Posterior vena cava (tissue), 2 donors: ENCODE data around the gene USP11. TPM values are rescaled to one million over a fixed set of nuclear protein-coding genes. Genes with fewer than 3 reads are reported as not detected.
"Not testable (repeated sequence)": the region's sequence is repeated elsewhere in the genome, so short reads cannot be mapped to it uniquely, and the experiment has no call there.

Experiments
- DNase-seq: peaks from one replicate; pipeline ENCODE4 v3.0.0-alpha.2; 2020; ENCODE audit warnings: low spot score
- intact Hi-C, 2 donors: fragments of 100-400 bp; cut with DNase I; formaldehyde crosslinking; loops; one replicate each; pipeline versions ENCODE4 v1.14.1 to v1.14.2; 2022 to 2023
- total RNA-seq, 2 donors: library from RNA; stranded (reverse); fragmentation: NEBNext Ultra II Directional; extraction: Animal tissue kit (Norgen Biotek cat#: 25700); gene quantifications; one replicate each; pipeline ENCODE4 v1.2.1, GENCODE V29; 2021
- donor health status: DM: yes; HTN: yes; CAD: no.
- donor health status: DM: yes; HTN: yes; CAD: no.

USP11 gene
- total RNA-seq, 2 donors from 2014 or later = 50.2 to 61.6 TPM

DNA sequence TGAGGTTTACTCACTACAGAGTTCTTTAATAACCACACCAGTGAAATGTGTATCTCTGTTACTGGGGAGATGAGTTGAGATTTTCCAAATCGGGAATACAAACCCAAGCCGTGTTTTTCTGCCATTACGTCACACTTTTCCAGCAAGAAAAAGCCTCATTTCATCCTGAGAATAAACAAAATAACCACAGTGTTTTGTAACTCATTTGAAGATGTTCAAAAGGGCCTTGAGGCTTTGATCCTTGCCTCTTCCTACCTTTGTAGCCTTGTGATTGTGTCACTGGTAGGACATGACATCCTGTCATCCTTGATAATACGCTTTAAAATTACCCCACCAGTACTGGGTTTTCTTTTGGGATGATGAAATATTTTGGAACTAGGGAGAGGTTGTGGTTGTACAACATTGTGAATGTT is 2.9 kb downstream of the USP11 start:
- intact Hi-C loops = loop anchor here in 1 of 2 donors (2.0 kb wide), 1 partner anchor 69 kb away; no protein-coding TSS in a partner anchor
- DNase-seq = no peak

DNA sequence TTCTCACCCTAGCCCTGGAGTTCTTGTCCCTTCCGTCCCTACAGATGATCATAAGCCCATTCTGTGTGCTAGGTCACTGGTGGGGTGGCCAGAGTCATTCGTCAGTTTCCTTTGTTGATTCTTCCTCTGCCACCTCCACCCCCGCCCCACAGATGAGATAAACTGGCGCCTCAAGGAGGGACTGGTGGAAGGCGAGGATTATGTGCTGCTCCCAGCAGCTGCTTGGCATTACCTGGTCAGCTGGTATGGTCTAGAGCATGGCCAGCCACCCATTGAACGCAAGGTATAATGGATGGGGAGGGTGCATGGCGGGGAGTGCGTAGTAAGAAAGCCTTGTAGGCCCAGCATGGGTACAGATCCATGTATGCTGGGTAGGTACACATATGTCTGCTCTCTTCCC is 6.4 kb downstream of the USP11 start:
- no peak for DNase-seq
- intact Hi-C loops = no loop called here

DNA sequence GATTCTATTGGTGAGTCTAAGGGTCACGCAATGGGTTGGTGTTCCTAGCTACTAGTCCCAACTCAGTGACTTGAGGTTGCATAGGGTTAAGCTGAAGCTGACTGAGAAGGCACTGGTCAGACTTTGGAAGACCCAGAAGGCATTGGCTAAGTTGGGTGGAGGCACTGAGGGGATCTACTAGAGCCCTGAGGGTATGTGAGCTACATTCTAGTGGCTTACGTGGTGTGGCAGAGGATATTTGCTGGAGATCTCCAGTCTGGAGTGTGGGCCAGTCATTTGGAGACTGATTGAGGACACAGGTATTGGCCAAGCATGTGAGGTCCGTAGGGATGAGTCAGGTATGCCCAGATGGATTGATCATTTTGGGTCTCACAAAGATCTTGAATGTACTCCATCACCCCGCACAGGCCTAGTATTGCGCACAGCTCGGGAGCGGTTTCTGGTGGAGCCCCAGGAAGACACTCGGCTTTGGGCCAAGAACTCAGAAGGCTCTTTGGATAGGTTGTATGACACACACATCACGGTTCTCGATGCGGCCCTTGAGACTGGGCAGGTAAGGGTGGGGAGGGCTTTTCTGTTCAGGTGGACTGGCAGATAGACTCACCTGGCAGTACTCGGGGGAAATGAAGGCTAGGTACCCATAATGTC is 7.2 kb downstream of the USP11 start:
- no peak for DNase-seq
- intact Hi-C loops = no loop called here

DNA sequence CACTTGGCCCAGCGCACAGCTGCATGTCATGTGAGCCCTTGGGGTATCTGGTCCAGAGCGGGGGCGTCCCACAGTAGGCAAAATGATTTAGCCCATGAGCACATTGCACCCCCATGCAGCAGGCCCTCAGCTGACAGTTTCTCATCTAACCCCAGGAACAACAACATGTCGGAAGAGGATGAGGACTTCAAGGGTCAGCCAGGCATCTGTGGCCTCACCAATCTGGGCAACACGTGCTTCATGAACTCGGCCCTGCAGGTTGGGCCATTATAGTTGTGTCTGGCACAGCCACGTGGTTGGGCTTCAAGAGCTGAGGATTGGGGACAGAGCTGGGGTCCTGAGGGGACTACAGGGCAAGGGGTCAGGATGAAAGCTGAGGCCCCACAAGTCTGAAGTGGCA is 7.8 kb downstream of the USP11 start:
- intact Hi-C loops = no loop called here
- no peak for DNase-seq

DNA sequence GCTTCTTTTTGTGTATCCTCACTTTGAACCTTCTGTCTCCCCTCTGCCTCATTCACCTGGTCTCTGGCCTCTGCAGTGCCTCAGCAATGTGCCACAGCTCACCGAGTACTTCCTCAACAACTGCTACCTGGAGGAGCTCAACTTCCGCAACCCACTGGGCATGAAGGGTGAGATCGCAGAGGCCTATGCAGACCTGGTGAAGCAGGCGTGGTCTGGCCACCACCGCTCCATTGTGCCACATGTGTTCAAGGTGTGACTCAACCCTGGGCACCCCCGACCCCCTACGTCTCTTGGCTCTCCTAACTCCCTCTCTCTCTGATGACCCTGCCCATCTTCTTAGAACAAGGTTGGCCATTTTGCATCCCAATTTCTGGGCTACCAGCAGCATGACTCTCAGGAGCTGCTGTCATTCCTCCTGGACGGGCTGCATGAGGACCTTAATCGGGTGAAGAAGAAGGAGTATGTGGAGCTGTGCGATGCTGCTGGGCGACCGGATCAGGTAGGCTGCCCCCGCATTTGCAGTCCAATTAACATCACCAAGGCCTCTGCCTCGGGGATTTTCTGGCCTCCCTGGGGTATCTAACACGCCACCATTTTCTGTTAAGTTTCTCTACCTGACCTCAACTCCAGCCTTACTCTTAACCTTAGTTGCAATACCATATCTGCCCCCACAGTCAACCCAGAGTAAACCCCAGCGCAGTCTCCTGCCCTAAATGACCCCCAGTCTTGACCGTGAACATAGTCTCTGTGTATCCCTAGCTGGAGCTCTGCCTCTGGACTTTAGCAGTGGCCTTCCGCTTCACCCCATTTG is 8.6 kb downstream of the USP11 start:
- DNase-seq = no peak
- intact Hi-C loops = no loop called here

DNA sequence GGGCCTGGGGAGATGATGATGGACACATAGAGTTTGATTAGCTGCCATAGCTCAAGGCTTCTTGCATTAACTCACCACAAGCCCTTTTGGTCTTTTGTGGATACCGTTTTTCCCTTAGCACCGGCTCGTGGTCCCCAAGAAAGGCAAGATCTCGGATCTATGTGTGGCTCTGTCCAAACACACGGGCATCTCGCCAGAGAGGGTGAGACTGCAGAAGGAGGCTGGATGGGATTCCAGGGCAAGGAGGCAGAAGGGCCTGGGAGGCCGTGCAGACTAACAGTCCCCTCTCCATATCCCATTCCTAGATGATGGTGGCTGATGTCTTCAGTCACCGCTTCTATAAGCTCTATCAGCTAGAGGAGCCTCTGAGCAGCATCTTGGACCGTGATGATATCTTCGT is 9.5 kb downstream of the USP11 start:
- intact Hi-C loops = no loop called here
- DNase-seq = no peak

DNA sequence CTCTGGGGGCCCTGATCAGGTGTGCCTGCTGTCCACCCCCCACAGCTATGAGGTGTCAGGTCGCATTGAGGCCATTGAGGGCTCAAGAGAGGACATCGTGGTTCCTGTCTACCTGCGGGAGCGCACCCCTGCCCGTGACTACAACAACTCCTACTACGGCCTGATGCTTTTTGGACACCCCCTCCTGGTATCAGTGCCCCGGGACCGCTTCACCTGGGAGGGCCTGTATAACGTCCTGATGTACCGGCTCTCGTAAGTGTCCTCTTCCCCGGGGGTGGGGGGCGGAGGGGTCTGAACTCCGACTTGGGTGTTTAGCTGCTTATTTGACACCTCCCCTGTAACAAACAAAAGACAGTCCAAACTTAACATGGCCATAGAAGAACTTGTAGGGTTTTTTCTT is 10.5 kb downstream of the USP11 start:
- no peak for DNase-seq
- intact Hi-C loops = no loop called here

DNA sequence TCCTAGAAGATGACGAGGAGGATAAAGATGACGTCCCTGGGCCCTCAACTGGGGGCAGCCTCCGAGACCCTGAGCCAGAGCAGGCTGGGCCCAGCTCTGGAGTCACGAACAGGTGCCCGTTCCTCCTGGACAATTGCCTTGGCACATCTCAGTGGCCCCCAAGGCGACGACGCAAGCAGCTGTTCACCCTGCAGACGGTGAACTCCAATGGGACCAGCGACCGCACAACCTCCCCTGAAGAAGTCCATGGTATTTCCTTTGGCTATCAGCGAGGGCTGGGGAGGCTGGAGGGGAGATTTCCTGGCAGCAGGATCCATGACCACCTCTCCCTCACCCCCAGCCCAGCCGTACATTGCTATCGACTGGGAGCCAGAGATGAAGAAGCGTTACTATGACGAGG is 11.9 kb downstream of the USP11 start:
- intact Hi-C loops = loop anchor here in 1 of 2 donors (5.0 kb wide), 1 partner anchor 1353 kb away; the partner anchor contains the start of gene WDR13
- DNase-seq = no peak

DNA sequence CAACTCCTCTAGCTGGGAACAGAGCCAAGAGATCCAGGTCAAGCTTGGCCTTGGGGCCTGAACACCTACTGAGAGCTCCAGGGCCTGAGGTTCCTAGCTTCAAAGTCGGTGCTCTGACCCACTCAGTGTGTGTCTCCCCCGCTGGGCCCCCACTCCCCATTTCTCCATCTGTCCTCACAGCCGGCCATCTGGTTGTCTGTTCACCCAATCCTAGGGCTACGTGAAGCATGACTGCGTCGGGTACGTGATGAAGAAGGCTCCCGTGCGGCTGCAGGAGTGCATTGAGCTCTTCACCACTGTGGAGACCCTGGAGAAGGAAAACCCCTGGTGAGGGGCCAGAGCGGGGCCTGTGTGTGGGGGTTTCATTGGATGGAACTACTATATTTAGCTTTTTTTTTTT is 12.3 kb downstream of the USP11 start:
- DNase-seq = no peak
- intact Hi-C loops = loop anchor here in 1 of 2 donors (5.0 kb wide), 1 partner anchor 1352 kb away; the partner anchor contains the start of gene WDR13

DNA sequence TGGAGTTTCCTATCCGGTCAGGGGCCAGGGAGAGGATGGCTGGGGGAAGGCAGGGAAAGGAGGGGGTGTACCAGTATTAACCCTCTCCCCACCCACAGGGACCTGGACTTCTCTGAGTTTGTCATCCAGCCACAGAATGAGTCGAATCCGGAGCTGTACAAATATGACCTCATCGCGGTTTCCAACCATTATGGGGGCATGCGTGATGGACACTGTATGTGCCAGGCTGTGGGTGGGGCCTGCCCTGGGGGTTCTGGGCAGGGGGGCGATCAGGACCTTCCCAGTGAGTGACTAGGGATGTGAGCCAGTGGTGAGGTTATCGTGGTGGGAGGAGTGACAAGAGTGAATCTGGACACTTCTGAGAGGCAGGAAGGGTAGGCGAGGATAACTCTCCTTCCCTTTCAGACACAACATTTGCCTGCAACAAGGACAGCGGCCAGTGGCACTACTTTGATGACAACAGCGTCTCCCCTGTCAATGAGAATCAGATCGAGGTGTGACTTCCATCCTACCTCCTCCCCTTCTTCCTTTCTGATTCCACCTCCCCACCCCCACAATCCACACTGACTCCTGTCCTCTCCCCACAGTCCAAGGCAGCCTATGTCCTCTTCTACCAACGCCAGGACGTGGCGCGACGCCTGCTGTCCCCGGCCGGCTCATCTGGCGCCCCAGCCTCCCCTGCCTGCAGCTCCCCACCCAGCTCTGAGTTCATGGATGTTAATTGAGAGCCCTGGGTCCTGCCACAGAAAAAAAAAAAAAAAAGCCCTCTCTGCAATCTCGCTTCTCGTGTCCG is 14.6 kb downstream of the USP11 start:
- intact Hi-C loops = loop anchor here in 1 of 2 donors (5.0 kb wide), 1 partner anchor 1350 kb away; the partner anchor contains the start of gene WDR13
- no peak for DNase-seq

DNA sequence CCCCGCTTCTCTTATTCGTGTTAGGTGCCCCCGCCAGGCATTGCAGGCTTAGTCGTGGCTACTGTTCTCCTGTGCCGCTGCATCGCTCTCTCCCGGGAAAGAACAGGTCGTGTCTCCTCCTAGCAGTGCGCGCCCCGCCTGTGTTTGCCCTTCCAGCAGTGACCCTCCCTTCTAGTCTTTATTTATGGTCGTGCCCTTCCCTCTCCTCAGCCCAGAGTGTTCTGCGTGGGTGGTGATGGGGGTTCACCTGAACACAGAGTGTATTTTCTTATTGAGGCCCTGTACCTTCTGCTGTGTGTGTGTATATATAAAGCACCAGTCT is 15.2 kb downstream of the USP11 start:
- intact Hi-C loops = loop anchor here in 1 of 2 donors (5.0 kb wide), 1 partner anchor 1349 kb away; the partner anchor contains the start of gene WDR13
- no peak for DNase-seq

DNA sequence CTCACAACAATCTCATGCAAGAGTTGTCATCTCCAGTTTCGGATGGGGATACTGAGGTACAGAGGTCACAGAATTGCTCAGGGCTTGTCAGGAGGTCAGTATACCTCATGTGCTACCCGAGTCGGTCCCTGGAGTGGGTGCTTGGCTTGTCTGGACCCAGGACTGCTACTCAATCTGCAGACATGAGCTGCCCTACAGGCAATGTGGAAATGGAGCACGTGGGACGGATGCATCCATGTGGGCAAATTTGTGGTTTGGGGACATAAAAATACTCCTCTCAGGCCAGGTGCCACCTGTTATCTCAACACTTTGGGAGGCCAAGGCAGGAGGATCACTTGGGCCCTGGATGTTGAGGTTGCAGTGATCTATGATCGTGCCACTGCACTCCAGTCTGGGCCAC is 15.8 kb downstream of the USP11 start:
- DNase-seq = no peak
- intact Hi-C loops = loop anchor here in 1 of 2 donors (5.0 kb wide), 1 partner anchor 1349 kb away; the partner anchor contains the start of gene WDR13

DNA sequence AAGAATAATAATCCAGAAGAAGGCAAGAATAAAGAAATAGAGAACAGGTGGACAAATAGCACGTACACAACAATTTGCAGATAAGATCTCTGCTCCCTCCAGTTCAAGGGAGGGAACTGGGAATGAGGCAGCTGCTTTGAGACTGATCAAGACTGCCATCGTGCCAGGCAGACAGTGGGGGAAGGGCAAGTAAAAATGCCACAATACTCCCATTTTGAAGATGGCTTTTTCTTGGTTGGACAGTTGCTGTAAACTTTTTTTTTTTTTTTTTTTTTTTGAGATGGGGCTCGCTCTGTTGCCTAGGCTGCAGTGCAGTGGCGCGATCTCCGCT is 17.2 kb downstream of the USP11 start:
- DNase-seq = no peak
- intact Hi-C loops = no loop called here

DNA sequence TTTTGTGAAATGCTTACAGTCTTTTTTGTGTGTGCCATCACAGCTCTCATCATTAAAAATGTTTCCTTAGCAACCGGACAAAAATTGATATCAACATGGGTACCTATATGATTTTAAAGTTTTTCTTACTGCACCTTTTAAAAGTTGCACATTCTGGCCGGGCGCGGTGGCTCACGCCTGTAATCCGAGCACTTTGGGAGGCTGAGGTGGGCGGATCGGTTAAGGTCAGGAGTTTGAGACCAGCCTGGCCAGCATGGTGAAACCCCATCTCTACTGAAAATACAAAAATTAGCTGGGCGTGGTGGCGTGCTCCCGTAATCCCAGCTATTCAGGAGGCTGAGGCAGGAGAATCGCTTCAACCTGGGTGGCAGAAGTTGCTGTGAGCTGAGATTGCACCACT is 24.8 kb downstream of the USP11 start:
- DNase-seq, intact Hi-C loops: not testable (repeated sequence)

DNA sequence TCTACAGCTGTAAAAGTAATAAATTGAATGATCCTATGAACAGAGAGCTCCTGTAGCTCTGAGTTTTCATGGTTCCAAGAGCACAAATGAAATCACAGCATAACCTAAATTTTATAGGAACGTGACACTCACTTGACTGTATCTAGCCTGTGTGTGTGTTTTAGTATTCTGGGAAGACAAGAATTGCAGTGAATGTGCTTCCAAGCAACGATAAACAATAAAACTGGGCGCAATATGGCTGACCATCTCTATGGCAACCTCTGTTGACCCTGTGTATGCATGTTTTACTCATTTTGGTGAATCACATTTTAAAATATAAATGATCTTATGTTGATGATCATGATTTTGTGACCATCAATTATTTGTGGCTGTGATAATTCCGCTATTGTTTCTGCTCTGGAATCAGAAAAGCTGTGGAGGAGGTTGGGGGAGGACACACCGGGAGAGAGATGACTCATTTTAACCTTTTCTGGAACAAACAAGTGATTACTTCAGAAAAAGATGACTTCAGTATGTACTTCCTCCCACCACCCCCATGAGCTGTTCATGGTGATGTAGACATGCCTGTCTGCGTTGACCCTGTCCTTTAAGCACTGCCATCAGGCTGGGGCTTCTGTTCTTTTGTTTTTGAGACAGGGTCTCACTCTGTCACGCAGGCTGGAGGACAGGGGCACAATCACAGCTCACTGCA is 31.8 kb downstream of the USP11 start:
- no peak for DNase-seq
- intact Hi-C loops = no loop called here

DNA sequence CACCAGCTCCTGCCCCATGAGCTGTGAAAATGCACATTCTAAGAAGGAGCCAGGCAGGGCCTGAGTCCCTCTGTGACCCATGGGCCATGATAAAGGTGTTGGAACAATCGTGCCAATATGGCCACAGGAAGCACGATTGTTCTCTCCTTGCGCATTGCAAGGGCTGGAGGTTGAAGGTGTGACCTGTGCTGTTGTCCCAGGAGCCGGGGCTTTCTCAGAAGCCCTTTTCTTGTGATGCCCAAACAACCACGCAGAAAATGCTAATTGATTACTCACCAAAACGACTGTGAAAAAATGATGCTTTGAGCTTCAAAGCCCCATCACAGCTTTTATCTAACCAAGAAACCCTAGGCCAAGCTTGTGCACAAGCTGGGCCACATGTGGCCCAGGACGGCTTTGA is 33.8 kb downstream of the USP11 start:
- DNase-seq = no peak
- intact Hi-C loops = no loop called here

DNA sequence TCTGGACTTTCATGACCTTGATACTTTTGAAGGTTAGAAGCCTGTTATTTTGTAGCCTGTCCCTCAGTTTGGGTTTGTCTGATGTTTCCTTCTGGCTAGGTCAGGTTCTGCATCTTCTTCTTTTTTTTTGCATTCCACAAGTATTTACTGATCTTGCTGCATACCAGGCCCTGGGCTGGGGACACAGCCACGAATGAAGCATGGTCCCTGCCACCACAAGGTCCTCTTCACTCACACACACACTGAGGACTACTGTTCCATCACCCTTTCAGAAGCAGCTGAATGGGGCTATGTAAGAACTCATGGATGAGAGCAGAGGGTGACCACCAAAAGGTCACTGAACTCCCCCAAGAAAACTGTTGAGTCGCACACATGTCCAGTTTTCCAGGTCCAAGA is 39.2 kb downstream of the USP11 start:
- intact Hi-C loops = no loop called here

DNA sequence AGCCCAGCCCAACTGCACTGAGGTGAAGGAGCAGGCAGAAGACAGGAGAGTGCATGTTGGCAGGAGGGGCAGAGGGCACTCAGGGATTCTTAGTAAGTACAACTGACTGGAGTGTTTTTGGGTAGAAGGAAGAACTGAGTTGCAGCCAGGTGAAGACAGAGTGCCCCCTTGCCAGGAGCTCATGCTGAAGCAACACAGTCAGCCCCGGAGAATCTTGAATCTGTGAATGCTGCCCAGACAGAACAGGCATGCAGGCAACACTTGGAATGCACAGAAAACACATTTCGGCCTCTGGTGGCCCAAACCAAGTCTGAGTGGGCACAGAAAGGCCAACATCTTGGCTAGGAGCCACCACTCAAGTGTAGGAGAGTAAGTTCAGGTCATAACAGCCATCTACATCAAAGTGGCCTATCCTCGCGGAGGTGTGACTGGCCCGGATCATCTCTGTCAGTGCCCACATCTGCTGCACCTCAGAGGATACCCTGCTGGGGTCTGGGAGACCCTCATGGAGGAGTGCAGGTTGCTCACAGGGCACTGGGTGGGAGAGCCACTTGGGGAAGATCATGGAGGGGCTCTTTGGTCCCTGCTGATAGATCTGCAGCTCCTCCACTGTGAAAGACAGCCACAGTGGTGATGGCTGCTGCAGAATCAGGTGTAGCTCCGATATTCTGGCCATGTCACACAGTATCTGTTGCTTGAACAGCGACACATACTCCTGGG is 40.4 kb downstream of the USP11 start:
- no peak for DNase-seq
- intact Hi-C loops = no loop called here

More for the DNA sequence above, 39.2 kb downstream of the USP11 start:
- DNase-seq = no peak

DNA sequence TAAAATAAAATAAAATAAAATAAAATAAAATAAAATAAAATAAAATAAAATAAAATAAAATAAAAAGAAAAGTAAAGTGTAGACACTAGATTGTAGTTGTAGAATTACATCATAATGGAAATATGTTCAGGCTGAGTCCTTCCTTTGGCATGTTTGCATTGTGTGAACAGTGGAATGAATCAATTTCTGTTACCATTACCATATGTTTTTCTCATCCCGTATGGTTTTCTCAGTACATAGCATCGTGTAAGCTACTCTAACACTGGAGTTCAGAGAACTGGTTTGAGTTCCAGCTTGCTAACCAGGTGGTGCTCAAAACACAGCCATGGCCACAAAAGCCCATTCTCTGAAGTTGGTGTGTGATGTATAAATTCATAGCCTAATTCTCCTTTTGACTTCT is 45.9 kb downstream of the USP11 start:
- intact Hi-C loops = no loop called here
- no peak for DNase-seq
